Measurements from ENCODE around the gene EPHB1. TPM values are rescaled to one million over a fixed set of nuclear protein-coding genes. Genes with fewer than 3 reads are reported as not detected.

The EPHB1 gene
- total and polyA plus RNA-seq, 2 donors (not counting 3 experiments of a cell fraction or from before 2014, with no cell fraction given), result 1.3 to 5.2 TPM

DNA sequence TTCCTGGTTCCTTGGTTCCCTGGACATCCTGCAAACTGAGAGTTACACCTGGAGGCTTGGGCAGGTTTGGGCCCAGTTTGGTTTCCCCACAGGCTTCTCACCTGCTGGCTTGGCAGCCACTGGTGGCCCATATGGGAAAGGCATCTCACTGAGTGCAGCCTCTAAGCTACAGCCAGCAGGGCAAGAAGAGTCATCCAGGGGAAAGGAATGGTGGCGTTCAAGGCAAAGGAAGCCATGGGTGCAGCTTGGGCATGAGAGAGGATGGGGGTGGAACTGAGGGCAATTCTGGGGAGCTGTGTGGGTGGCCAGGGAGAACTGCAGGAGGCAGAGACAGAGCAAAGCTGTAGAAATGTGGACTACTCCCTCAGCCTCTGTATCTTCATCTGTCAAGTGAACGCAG is 106.4 kb downstream of the EPHB1 start:
- no peaks in the 10 kb centered on the region for H3K79me2 ChIP-seq (ENCODE audit: control insufficient read depth, insufficient read depth, low read length)
- BruUV-seq (replicated peaks), result no TSS peak
- no peak overlapping the region for H2AFZ ChIP-seq (ENCODE audit: low read depth, low read length)
- H3K27ac ChIP-seq (ENCODE audit: insufficient read depth, low read depth, low read length), result no peak overlapping the region
- H3K36me3 ChIP-seq (ENCODE audit: control insufficient read depth in 2 of 2, extremely low read depth in 1 of 2, insufficient read depth in 2 of 2, low read length in 2 of 2), result no peaks in the 10 kb centered on the region
- no peak overlapping the region for H3K4me2 ChIP-seq (ENCODE audit: insufficient read depth, low read length)
- no peaks in the 10 kb centered on the region for H3K27me3 ChIP-seq (ENCODE audit: control insufficient read depth in 2 of 2, insufficient read depth in 2 of 2, low read length in 2 of 2)
- CTCF ChIA-PET, result no interaction called here
- FAIRE-seq (no peak), DNase-seq (ENCODE audit: low read depth, low spot score) (no peak)
- dilution Hi-C loops (cut with MboI; ENCODE audit: extremely low pct_ligation_motif_present, low sequenced_read_pairs), result no loop called here
- no peak overlapping the region for H3K4me3 ChIP-seq (replicated peaks in 1 of 3; ENCODE audit: insufficient read depth in 1 of 3, low read depth in 1 of 3, low read length in 3 of 3)
- no peaks in the 10 kb centered on the region for H3K4me1 ChIP-seq (ENCODE audit: control insufficient read depth, extremely low read depth, insufficient read depth, low read length)
- intact Hi-C loops (cut with micrococcal nuclease), result no loop called here
- TF ChIP-seq POLR2AphosphoS5 (IDR thresholded peaks at IDR 0.05; ENCODE audit: insufficient read depth, low read depth, low read length), result no peak
- no peak for TF ChIP-seq EZH2 (IDR thresholded peaks at IDR 0.05; ENCODE audit: borderline replicate concordance, low read depth, low read length, severe bottlenecking)
- no peak for TF ChIP-seq POLR2A (IDR thresholded peaks at IDR 0.05; ENCODE audit: low read depth, low read length)
- no peak for TF ChIP-seq MAX (IDR thresholded peaks at IDR 0.05; ENCODE audit: insufficient read depth, insufficient read length)
- no peak for TF ChIP-seq MYC (IDR thresholded peaks at IDR 0.05; ENCODE audit: low read depth, low read length)
- no peak for TF ChIP-seq JUN (IDR thresholded peaks at IDR 0.05; ENCODE audit: borderline replicate concordance, insufficient read depth, insufficient read length, low read depth)
- no peak for TF ChIP-seq CTCF (IDR thresholded peaks at IDR 0.05; ENCODE audit: extremely low read depth in 1 of 2, insufficient read depth in 1 of 2, low read depth in 1 of 2, low read length in 2 of 2)
- TF ChIP-seq FOS (IDR thresholded peaks at IDR 0.05; ENCODE audit: borderline replicate concordance, insufficient read depth, low read length), result no peak
- POLR2A ChIA-PET, result no interaction called here
- H3K9ac ChIP-seq (replicated peaks; ENCODE audit: extremely low read depth, insufficient read depth, low read length), result no peak overlapping the region
- H3K9me1 ChIP-seq (replicated peaks; ENCODE audit: control insufficient read depth, extremely low read depth, insufficient read depth, low read length), result no peaks in the 10 kb centered on the region
- H4K20me1 ChIP-seq (replicated peaks; ENCODE audit: control insufficient read depth, extremely low read depth, insufficient read depth, low read length), result no peaks in the 10 kb centered on the region
- H3K9me3 ChIP-seq (replicated peaks; ENCODE audit: control insufficient read depth, insufficient read depth, low read length), result no peaks in the 10 kb centered on the region
